NCI-H524 treated with DMSO at 0.1 percent for 48 hours (cell line): ENCODE measurements around the gene UAP1.

ENCODE experiments used
- DNase-seq: peaks from one replicate; lab custom pipeline; 2025; lab: John Stamatoyannopoulos, UW

Gene UAP1

DNA sequence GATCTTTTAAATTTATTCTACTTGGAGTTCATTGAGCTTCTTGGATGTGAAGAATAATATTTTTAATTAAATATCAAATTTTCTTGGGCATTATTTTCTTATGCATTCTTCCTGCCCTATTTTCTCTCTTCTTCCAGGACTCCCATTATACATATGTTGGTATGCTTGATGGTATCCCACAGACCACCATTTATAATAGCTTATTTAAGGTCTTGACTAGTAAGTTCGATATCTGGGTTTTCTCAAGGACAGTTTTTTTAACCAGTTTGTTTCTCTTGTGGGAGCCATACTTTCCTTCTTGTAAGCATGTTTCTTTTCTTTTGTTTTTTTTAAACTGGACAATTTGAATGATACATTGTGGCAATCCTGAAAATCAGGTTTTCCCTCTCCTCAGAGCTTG is 55.3 kb downstream of the UAP1 start:
- DNase-seq: no peak

DNA sequence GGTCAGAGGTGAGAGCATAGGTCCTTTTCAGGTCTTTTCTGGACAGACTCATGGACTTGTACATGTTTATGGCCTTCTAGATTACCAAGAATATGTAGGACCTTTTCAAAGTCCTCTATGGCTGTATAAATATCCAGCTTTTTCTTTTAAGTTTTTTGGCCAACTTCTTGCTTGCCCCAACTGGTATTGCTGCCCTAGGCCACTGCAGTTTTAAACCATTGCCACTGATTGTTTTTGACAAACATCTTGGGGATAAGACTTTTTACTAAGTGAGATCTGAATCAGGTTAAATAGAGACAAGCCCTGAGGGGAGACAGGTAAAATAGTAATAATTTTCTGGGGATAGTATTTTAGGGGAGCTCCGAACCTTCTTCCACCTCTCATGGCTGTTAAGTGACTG is 56.0 kb downstream of the UAP1 start:
- DNase-seq: no peak

DNA sequence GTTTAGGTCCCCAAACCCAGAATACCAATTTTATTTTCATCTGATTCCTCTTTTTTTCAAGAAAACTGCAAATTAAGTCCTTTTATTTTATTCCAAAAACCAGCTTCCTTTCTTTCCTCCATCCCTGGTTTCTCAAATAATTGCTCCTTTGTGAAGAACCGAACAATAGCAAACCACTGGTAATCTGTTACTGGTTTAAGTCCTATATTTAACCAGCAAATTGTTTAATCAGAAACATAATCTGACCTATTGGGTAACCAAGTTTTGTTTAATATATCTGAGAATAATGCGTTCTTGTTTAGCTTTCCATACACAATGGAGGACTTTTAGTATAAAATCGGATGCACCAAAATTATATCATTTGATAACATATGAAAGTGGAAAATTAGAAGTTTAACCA is 57.6 kb downstream of the UAP1 start:
- no peak for DNase-seq

DNA sequence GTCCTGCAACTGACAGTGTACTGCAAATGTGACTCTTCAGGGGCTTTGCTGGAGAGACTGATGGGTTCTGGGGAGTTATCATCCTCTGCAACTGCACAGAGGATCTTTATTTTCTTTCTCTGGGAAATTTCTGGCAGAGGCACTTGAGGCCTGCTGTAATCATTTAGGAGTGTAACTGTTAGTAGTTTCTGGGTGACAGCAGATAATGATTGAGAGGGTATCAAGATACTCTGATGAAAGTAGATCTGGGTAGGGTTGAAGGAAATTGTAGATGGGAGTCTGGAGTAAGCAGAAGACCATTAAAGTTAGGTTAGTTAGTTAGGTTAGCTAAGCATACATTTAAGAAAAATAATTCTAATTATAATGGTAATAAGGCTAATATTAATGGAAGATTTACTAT is 59.7 kb downstream of the UAP1 start:
- no peak for DNase-seq

DNA sequence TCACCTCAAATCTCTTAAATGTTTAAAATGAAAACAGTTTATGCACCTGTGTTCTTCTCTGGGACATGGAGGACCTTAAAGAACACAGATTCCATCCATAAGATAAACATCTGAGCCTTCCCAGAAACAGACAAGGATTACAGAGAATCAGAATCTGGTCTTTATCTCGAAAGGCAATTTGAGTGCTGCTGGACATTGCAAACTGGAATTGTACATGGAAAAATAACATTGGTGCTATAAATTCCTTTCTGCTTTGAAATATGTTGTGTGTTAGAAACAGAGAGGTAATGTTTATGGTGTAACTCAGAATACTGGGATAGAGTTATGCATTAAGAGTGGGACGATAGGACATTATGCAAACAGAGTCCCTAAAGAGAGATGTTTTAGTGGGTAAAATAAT is 64.2 kb downstream of the UAP1 start:
- no peak for DNase-seq

DNA sequence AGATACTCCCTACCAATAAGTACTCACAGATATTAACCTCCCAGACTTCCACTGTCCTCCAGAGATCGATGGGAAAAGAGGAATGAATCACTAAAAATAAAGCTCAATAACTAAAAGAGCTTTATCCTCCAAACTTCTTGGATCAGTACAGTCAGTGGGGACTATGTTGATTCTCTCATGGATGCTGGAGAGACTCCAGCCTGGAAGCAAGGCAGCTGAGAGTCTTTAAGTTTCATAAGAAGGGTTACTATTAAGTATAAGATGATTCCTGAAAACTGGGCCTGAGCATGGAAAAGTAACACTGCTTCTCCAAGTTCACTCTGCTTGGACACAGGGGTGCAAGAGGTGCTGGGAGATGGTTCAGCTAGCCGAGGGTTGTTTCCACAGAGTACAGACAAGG is 64.6 kb downstream of the UAP1 start:
- no peak for DNase-seq

DNA sequence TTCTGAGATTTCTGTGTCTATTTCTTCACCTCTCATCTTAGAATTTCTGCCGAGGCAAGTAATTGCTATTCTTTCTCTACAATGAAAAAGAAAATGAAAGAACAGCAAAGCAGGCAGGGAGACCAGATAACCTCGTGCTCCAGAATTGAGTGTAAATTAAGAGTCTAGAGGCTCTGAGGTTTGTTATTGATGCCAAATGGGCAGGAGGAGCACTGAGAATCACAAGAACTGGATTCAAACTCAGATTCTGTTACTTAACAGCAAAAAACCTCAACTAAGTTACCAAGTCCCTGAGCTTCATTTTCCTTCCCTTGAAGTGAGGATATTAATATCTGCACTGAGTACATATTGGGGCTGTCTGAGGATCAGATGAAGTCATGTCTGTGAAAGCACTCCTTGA is 65.2 kb downstream of the UAP1 start:
- no peak for DNase-seq

DNA sequence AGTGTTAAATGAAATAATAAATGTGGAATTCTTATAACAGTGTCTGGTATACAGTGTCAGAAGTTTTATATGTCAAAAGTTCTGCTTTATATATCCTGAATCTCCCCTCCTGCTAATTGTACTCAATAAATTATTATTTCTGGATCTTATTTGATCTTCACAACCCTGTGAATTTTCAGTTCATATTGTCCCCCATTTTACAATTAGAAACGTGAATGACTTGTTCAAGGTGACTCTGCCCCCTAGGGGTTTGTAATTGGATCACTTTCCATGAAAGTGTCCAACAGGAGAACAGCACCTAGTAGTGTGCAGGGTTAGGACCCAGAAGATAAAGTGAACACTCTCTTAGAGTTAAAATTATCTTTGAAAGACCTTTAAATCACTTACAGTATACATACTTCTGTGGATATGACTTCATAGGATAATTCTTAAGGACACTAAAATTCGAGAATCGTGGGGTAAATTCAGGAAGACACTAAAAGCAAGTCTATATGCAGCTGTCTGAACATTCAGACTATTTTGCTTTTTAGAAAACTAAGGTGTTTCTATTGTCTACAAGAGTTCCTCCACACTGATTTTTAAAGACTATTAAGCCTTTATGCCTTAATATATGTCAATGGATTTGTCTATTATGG is 66.3 kb downstream of the UAP1 start:
- DNase-seq: no peak

DNA sequence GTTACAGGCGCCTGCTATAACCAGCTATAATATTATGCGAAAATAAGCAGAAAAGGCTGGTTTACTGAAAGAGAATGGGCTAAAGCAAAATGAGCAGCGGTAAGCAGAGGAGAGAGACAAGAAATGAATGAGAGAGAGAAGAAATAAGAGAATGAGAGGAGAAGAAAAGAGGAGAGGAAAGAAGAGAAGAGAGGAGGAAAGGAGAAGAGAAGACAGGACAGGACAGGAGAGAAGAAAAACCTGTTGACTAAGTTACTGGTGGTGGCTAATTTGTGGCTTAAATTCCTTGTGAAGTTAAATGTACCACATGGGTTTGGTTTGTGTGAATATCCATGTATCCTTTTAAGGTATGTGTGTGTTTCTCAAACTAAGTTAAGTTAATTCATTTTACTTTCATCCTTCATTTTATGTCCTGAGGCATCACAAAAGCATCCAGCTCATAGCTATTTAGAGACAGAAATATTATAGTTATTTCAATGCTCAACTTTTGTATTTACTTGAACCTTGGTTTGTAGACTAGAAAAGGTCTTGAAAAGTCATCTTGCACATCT is 67.6 kb downstream of the UAP1 start:
- DNase-seq: no peak

DNA sequence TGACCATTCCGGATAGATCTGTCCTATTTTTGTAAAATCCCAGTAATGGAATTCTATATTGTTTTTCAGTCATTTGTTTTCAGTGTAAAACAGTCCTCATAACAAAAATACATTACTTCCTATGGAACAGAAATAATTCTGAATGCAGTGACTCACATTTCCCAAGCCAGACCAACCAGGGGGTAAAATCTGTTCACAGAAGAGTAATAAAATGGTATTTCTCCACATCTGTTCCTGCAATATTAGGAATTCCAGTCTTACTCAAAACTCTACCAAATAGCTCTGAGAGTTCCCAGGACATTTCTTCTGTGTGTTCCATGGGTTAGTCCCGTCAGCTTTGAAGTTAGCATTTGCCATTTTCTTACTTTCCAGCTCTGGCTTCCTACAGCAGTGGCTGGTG is 68.1 kb downstream of the UAP1 start:
- DNase-seq: no peak

DNA sequence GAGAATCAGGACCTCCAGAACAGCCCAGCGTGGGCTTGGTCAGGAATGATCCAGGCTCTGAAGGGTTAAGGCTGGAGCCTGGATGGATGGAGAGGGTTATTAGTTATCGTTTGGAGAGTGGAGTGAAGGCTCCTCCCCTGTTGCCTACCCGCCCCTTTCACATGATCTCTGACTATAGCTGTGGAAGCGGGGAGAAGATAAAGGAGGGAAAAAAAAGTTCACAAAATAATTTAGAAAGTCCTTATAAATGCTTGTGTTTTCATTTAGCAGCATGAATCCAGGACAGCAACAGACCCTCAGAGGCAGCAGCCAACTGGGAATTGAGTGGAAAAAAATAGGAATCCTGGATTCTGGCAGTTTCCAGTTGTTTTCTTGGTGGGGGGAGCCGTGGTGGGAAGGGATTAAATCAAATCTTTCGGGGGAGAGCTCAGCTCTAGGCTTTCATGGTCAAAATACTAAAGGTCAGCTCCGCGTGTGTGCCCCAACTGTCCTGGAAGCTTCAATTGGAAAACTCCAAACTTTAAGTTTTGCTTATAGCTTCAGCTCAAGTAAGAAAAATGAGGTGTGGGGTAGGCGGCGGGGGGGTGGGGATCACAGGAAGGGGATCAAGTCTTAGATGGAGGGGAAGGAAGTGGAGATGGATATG is 70.1 kb downstream of the UAP1 start:
- no peak for DNase-seq

DNA sequence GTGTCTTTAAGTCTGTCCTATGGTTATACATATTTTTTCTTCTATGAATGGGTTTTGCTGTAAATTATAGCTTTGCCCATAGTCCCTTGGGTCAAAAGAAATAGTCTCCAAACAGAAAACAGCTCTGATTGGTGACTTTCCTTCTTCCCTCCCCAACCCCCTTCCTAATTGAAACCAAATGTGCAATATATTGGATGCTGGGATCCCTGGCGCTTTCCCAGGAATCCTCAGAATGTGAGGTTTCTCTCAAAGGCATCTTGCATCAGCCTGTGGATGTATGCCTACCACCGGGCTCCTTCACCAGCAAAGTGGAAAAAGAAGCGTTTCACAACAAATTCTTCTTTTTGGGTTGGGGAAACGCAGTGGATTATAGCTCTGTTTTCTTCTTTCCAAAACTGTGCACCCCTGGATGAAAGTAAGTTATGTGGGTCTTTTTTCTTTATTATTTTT is 70.7 kb downstream of the UAP1 start, which contains the start of gene DDR2:
Gene DDR2, plus strand, starts transcription at position 248 of the 450 bp plus-strand sequence. CDS start 86,600 bp downstream, outside the sequence.
- DNase-seq: no peak

DNA sequence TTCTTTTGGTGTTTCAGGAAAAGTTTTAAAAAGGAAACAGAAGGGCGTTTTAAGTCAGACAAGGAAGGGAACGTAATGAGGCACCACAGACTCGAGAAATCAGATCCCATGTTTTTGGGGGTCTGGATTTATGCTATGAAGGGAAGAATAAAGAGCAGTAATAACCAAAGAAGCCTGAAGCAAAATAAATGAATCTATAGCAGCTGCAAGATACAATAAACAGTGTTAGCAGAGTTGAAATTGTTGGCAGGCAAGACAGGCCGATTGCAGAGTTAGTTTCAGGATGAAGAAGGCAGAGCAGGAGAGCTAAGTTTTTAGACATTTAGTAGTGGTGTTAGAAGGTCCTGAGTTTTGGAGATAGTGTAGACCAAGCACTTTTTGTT is 71.2 kb downstream of the UAP1 start:
- DNase-seq: no peak

DNA sequence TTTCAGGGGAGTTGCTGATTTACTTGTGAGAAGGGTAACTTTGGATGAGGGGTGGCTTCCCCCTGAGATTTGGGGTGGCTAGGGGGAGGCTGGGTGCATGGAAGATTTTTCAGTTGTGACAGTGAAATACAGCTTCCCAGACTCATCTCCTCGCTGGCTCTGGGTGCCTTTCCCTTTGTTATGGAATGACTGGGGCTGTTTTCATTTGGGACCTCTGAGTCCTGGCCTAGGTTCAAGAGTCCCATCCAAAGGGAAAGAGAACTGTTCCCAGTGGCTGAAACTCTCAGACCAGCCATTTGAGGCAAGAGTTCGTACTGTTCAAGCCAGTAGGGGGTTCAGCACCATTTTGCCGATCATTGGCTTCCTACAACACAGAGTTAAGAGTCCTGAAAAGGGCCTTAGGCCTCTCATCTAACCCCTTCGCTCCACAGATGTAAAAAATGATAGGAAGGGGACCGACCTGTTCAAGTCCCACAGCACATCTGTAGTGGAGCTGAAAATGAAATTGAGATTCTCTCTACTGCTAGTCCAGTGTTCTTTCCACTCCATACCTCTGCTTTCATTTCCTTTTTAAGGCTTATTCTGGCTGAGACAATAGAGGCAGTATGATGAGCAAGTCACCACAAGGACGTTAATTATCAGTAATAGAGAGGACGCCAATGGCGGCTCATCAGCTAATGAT is 71.7 kb downstream of the UAP1 start:
- DNase-seq: no peak

DNA sequence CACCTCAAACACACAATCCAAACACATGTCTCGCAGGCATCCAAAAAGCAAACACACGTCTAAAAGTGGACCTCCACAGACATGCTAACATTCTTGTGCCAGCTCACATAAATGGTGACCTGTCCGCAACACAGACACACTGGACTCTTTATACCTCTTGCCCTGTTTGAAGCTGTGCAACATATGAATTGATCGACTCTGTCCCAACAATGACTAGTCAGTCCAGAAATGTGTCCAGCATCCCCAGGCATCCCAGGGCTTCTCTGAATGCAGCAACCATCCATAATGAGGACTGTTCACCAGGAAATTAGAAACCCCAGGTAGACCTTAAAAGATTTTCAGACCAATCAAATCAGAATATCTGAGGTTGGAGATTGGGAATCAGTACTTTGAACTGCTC is 73.9 kb downstream of the UAP1 start:
- DNase-seq: no peak

DNA sequence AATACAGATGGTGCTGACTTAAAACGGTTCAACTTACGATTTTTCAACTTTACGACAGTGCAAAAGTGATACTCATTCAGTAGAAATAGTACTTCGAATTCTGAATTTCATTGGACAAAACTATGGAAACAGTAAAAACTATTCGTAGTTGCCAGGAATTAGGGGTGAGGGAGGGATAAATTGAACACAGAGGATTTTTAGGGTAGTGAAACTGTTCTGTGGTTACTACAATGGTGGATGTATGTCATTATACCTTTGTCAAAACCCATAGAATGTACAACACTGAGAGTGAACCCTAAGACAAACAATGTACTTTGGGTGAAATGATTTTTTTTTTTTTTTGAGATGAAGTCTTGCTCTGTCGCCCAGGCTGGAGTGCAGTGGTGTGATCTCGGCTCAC is 78.2 kb downstream of the UAP1 start:
- no peak for DNase-seq

DNA sequence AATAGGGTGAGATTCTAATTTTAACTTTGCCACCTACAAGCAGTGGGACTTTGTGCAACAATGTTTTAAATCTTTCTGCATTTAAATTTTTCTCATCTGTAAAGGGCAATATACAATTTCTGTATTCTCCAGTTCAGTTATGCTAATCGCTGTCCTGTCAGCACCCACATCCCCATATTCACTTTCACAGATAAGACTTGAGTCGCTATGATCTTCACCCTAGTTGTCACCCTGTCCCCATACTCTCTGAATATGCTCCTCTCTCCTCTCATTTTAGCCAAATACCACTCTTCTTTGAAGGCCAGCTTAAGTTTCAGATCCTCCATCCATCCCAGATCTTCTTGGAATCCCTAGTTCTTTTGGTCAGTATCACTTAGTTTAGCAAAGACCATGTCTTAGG is 79.6 kb downstream of the UAP1 start:
- no peak for DNase-seq

DNA sequence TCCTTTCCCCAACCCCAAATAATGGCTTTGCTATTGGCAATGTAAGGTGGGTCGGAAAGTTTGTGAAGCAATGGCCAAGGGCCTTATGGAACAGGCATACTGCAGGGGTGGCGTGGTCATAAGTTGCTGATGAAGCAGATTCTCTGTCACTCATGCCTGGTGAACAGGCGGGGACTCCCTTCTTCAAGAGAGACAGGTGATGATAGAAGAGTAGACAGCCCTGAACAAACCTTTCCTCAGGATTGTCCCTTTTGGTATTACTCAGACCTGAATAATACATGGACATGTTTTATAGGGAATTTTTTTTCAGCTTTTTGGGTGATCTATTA is 83.4 kb downstream of the UAP1 start:
- DNase-seq: no peak

DNA sequence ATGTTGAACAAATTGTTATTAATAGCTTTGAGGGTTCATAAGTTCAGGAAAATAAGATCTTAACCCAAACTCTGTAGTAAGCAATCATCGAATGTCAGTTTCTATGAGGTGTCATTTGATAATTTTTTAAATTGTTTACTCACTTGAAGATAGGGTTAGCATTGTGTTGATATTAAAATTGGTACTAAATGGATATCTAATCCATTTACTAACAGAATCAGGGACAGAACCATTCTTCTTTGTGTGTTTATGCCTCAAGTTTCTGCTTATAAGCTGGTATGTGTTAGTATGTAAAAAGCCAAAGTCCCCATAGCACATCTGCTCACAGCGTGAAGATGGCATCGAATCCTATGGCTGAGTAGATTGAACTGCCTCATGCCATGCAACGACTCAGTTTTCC is 84.1 kb downstream of the UAP1 start:
- DNase-seq: no peak

DNA sequence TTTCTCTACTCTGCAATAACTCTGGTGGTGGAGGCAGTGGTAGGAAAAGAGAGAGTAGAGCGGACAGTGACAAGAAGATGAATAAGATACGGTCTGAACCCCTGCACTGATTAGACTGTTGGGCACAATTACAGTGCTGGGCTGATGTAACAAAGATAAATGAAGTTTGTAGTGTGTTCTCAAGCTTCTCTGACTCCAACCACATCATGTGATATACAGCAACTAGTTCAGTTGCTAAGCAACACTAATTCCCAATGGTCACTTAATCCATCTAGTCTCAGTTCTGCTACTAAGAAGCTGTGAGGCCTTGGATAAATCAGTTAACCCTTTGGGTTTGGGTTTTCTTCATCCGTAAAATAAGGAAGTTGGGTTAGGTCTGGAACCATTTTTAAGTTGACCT is 88.1 kb downstream of the UAP1 start:
- peak; percentile 3 for DNase-seq
